ENCODE results near the gene EEF1AKMT4. TPM values are rescaled to one million over a fixed set of nuclear protein-coding genes. Genes with fewer than 3 reads are reported as not detected.
"Not testable (repeated sequence)": the region's sequence is repeated elsewhere in the genome, so short reads cannot be mapped to it uniquely, and the experiment has no call there.

Gene EEF1AKMT4
- total RNA-seq, 1 donor from 2014 or later: 2.1 TPM

- no peak overlapping the region for H3K9ac ChIP-seq (ENCODE audit: low read depth in 1 of 3, low read length in 3 of 3)
- peaks cover 0 to 5% (median 0%) of the 10 kb centered on the region in 3 donors for H3K36me3 ChIP-seq (ENCODE audit: control insufficient read depth in 3 of 3, insufficient read depth in 3 of 3, low read length in 3 of 3)
- H3K27me3 ChIP-seq (ENCODE audit: control insufficient read depth in 3 of 3, insufficient read depth in 3 of 3, low read length in 3 of 3): peaks cover 40 to 45% (median 40%) of the 10 kb centered on the region in 3 donors
- no peak overlapping the region for H3K4me3 ChIP-seq (ENCODE audit: low read length in 3 of 3)
- H3K27ac ChIP-seq (ENCODE audit: low read depth, low read length): no peak overlapping the region
- H3K9me3 ChIP-seq (ENCODE audit: control insufficient read depth in 3 of 3, low read length in 3 of 3): no peaks in the 10 kb centered on the region
- peaks cover 13 to 24% (median 19%) of the 10 kb centered on the region in 3 donors for H3K4me1 ChIP-seq (ENCODE audit: control insufficient read depth in 3 of 3, insufficient read depth in 3 of 3, low read length in 3 of 3)
Observed at GRCh38 chr3:184258926-184259325, 9.5 kb downstream of the EEF1AKMT4 start.

DNA sequence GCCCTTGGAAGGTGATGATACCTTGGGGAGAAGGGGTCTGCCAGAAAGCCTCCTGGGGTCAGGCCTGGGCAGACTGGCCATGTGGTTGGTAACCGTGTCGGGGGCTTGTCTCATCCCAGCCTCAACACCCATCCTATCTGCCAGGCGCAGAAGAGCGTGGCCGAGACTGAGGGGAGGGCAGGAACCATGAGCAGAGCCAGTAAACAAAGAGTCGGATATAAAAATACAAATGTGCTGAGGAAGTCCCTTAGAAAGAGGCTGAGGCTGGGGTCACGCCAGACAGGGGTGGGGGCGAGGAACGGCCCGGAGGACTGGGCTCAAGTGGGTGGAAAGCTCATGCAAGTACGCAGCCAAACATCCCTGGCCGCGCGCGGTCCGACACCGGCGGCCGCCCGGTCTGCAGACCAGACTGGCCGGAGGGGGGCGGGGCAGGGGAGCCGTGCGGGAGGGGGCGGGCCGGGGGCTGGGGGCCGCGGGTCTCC is 10.0 kb downstream of the EEF1AKMT4 start:
- peaks cover 13 to 24% (median 19%) of the 10 kb centered on the region in 3 donors for H3K4me1 ChIP-seq (ENCODE audit: control insufficient read depth in 3 of 3, insufficient read depth in 3 of 3, low read length in 3 of 3)
- H3K4me3 ChIP-seq (ENCODE audit: low read length in 3 of 3): no peak overlapping the region
- no peaks in the 10 kb centered on the region for H3K9me3 ChIP-seq (ENCODE audit: control insufficient read depth in 3 of 3, low read length in 3 of 3)
- no peak overlapping the region for H3K27ac ChIP-seq (ENCODE audit: low read depth, low read length)
- peaks cover 40 to 47% (median 41%) of the 10 kb centered on the region in 3 donors for H3K27me3 ChIP-seq (ENCODE audit: control insufficient read depth in 3 of 3, insufficient read depth in 3 of 3, low read length in 3 of 3)
- H3K36me3 ChIP-seq (ENCODE audit: control insufficient read depth in 3 of 3, insufficient read depth in 3 of 3, low read length in 3 of 3): peaks cover 0 to 5% (median 0%) of the 10 kb centered on the region in 3 donors
- H3K9ac ChIP-seq (ENCODE audit: low read depth in 1 of 3, low read length in 3 of 3): no peak overlapping the region

GRCh38 chr3:184259878-184260723 is 10.6 kb downstream of the EEF1AKMT4 start:
- Histone ChIP-seq H3K9ac (ENCODE audit: low read depth in 1 of 3, low read length in 3 of 3) (no peak overlapping the region), H3K4me1 (ENCODE audit: control insufficient read depth in 3 of 3, insufficient read depth in 3 of 3, low read length in 3 of 3) (peaks cover 13 to 24% (median 19%) of the 10 kb centered on the region in 3 donors), H3K27me3 (ENCODE audit: control insufficient read depth in 3 of 3, insufficient read depth in 3 of 3, low read length in 3 of 3) (peaks cover 40 to 53% (median 44%) of the 10 kb centered on the region in 3 donors), H3K27ac (ENCODE audit: low read depth, low read length) (no peak overlapping the region), H3K36me3 (ENCODE audit: control insufficient read depth in 3 of 3, insufficient read depth in 3 of 3, low read length in 3 of 3) (peaks cover 0 to 5% (median 0%) of the 10 kb centered on the region in 3 donors), H3K4me3 (ENCODE audit: low read length in 3 of 3) (peak overlapping the region in 2 of 3 donors; percentile 32 to 35), H3K9me3 (ENCODE audit: control insufficient read depth in 3 of 3, low read length in 3 of 3) (no peaks in the 10 kb centered on the region)

- Histone ChIP-seq H3K27me3 (ENCODE audit: control insufficient read depth in 3 of 3, insufficient read depth in 3 of 3, low read length in 3 of 3) (peaks cover 40 to 58% (median 44%) of the 10 kb centered on the region in 3 donors), H3K9me3 (ENCODE audit: control insufficient read depth in 3 of 3, low read length in 3 of 3) (no peaks in the 10 kb centered on the region), H3K27ac (ENCODE audit: low read depth, low read length) (no peak overlapping the region), H3K4me3 (ENCODE audit: low read length in 3 of 3) (no peak overlapping the region), H3K4me1 (ENCODE audit: control insufficient read depth in 3 of 3, insufficient read depth in 3 of 3, low read length in 3 of 3) (peaks cover 13 to 24% (median 19%) of the 10 kb centered on the region in 3 donors), H3K9ac (ENCODE audit: low read depth in 1 of 3, low read length in 3 of 3) (no peak overlapping the region), H3K36me3 (ENCODE audit: control insufficient read depth in 3 of 3, insufficient read depth in 3 of 3, low read length in 3 of 3) (peaks cover 0 to 5% (median 0%) of the 10 kb centered on the region in 3 donors)
Observed at GRCh38 chr3:184260724-184261269, 11.3 kb downstream of the EEF1AKMT4 start.

- no peaks in the 10 kb centered on the region for H3K9me3 ChIP-seq (ENCODE audit: control insufficient read depth in 3 of 3, low read length in 3 of 3)
- peaks cover 40 to 58% (median 44%) of the 10 kb centered on the region in 3 donors for H3K27me3 ChIP-seq (ENCODE audit: control insufficient read depth in 3 of 3, insufficient read depth in 3 of 3, low read length in 3 of 3)
- H3K4me1 ChIP-seq (ENCODE audit: control insufficient read depth in 3 of 3, insufficient read depth in 3 of 3, low read length in 3 of 3): peaks cover 13 to 24% (median 19%) of the 10 kb centered on the region in 3 donors
- no peak within 1 kb of the TSS for H3K9ac ChIP-seq (ENCODE audit: low read depth in 1 of 3, low read length in 3 of 3)
- H3K36me3 ChIP-seq (ENCODE audit: control insufficient read depth in 3 of 3, insufficient read depth in 3 of 3, low read length in 3 of 3): peaks cover 0 to 5% (median 0%) of the 10 kb centered on the region in 3 donors
- no peak within 1 kb of the TSS for H3K27ac ChIP-seq (ENCODE audit: low read depth, low read length)
- peak within 1 kb of the TSS; percentile 9 to 58 (median 49) for H3K4me3 ChIP-seq (ENCODE audit: low read length in 3 of 3)
Observed at GRCh38 chr3:184261270-184261853, 11.9 kb downstream of the EEF1AKMT4 start, which contains the start of gene CAMK2N2. CAMK2N2 (minus strand) TSS chr3:184261553; CDS start chr3:184261285, 268 bp downstream.

- Histone ChIP-seq H3K27ac (ENCODE audit: low read depth, low read length) (no peak overlapping the region), H3K9me3 (ENCODE audit: control insufficient read depth in 3 of 3, low read length in 3 of 3) (no peaks in the 10 kb centered on the region), H3K9ac (ENCODE audit: low read depth in 1 of 3, low read length in 3 of 3) (no peak overlapping the region), H3K36me3 (ENCODE audit: control insufficient read depth in 3 of 3, insufficient read depth in 3 of 3, low read length in 3 of 3) (peaks cover 0 to 5% (median 0%) of the 10 kb centered on the region in 3 donors), H3K4me1 (ENCODE audit: control insufficient read depth in 3 of 3, insufficient read depth in 3 of 3, low read length in 3 of 3) (peaks cover 13 to 24% (median 19%) of the 10 kb centered on the region in 3 donors), H3K4me3 (ENCODE audit: low read length in 3 of 3) (peak overlapping the region; percentile 9 to 58 (median 49)), H3K27me3 (ENCODE audit: control insufficient read depth in 3 of 3, insufficient read depth in 3 of 3, low read length in 3 of 3) (peaks cover 40 to 58% (median 44%) of the 10 kb centered on the region in 3 donors)
Observed at GRCh38 chr3:184261854-184262763, 12.6 kb downstream of the EEF1AKMT4 start.

- Histone ChIP-seq H3K4me3 (ENCODE audit: low read length in 3 of 3) (peak overlapping the region in 1 of 3 donors; percentile 43), H3K9ac (ENCODE audit: low read depth in 1 of 3, low read length in 3 of 3) (no peak overlapping the region), H3K27me3 (ENCODE audit: control insufficient read depth in 3 of 3, insufficient read depth in 3 of 3, low read length in 3 of 3) (peaks cover 40 to 57% (median 44%) of the 10 kb centered on the region in 3 donors), H3K27ac (ENCODE audit: low read depth, low read length) (no peak overlapping the region), H3K4me1 (ENCODE audit: control insufficient read depth in 3 of 3, insufficient read depth in 3 of 3, low read length in 3 of 3) (peaks cover 13 to 24% (median 19%) of the 10 kb centered on the region in 3 donors), H3K9me3 (ENCODE audit: control insufficient read depth in 3 of 3, low read length in 3 of 3) (no peaks in the 10 kb centered on the region), H3K36me3 (ENCODE audit: control insufficient read depth in 3 of 3, insufficient read depth in 3 of 3, low read length in 3 of 3) (peaks cover 0 to 5% (median 0%) of the 10 kb centered on the region in 3 donors)
Observed at GRCh38 chr3:184262764-184263179, 13.3 kb downstream of the EEF1AKMT4 start.

DNA sequence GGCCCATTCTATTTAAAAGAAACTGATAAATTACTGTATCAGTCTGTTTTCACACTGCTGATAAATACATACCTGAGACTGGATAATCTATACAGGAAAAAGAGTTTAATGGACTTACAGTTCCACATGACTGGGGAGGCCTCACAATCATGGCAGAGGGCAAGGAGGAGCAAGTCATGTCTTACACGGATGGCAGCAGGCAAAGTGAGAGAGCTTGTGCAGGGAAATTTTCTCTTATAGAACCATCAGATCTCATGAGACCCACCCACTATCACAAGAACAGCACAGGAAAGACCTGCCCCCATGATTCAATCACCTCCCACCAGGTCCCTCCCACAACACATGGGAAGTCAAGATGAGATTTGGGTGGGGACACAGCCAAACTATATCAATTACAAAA is 17.8 kb downstream of the EEF1AKMT4 start:
- H3K27me3 ChIP-seq (ENCODE audit: control insufficient read depth in 3 of 3, insufficient read depth in 3 of 3, low read length in 3 of 3): peaks cover 12 to 22% (median 14%) of the 10 kb centered on the region in 3 donors
- not testable (repeated sequence) for H3K36me3 ChIP-seq (ENCODE audit: control insufficient read depth in 3 of 3, insufficient read depth in 3 of 3, low read length in 3 of 3); H3K4me3 ChIP-seq (ENCODE audit: low read length in 3 of 3); H3K9me3 ChIP-seq (ENCODE audit: control insufficient read depth in 3 of 3, low read length in 3 of 3); H3K27ac ChIP-seq (ENCODE audit: low read depth, low read length); H3K9ac ChIP-seq (ENCODE audit: low read depth in 1 of 3, low read length in 3 of 3); H3K4me1 ChIP-seq (ENCODE audit: control insufficient read depth in 3 of 3, insufficient read depth in 3 of 3, low read length in 3 of 3)

- Histone ChIP-seq H3K4me1 (ENCODE audit: control insufficient read depth in 3 of 3, insufficient read depth in 3 of 3, low read length in 3 of 3) (peaks cover 0 to 2% (median 0%) of the 10 kb centered on the region in 3 donors), H3K27me3 (ENCODE audit: control insufficient read depth in 3 of 3, insufficient read depth in 3 of 3, low read length in 3 of 3) (peaks cover 19 to 33% (median 23%) of the 10 kb centered on the region in 3 donors), H3K9ac (ENCODE audit: low read depth in 1 of 3, low read length in 3 of 3) (no peak overlapping the region), H3K9me3 (ENCODE audit: control insufficient read depth in 3 of 3, low read length in 3 of 3) (no peaks in the 10 kb centered on the region), H3K27ac (ENCODE audit: low read depth, low read length) (no peak overlapping the region), H3K4me3 (ENCODE audit: low read length in 3 of 3) (no peak overlapping the region), H3K36me3 (ENCODE audit: control insufficient read depth in 3 of 3, insufficient read depth in 3 of 3, low read length in 3 of 3) (no peaks in the 10 kb centered on the region)
Observed at GRCh38 chr3:184272269-184272668, 22.8 kb downstream of the EEF1AKMT4 start.
